Activated T-cell treated with anti-CD3 and anti-CD28 coated beads for 48 hours (primary cell): Measurements from ENCODE around the gene TP73.

ENCODE experiments used
- DNase-seq: peaks from one replicate; pipeline ENCODE4 v3.0.0-alpha.2; 2020; ENCODE audit warnings: low read depth

TP73 gene

DNA sequence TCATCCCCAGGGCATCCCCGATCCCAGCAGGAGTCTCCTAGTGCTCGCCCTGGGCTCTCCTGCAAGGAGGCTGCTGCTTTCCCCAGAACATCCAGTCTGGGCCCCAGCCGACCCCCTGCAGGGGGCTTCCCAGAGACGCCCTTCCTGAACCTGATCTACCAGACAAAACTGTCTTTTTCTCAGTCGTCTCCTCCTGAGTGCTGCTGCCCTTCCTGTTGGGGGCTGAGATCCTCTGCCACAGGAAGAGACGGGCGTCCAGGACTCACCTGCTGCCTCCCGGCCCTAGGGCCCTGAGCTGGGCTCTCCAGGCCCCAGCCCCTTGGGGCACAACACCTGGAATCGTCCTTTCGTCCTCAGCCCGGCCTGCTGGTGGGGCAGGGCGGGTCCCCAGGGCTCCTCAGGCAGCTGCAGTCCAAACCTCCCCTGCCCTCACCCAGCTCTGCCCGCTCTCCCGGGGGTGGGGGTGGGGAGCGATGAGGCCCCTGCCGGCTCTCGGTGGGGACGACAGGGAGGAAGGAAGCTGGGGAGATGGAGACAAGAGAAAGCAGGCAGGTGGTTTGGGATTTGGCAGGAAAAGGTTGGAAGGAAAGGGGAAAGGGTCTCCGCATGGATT, 36.9 kb downstream of the TP73 start:
- no peak for DNase-seq

DNA sequence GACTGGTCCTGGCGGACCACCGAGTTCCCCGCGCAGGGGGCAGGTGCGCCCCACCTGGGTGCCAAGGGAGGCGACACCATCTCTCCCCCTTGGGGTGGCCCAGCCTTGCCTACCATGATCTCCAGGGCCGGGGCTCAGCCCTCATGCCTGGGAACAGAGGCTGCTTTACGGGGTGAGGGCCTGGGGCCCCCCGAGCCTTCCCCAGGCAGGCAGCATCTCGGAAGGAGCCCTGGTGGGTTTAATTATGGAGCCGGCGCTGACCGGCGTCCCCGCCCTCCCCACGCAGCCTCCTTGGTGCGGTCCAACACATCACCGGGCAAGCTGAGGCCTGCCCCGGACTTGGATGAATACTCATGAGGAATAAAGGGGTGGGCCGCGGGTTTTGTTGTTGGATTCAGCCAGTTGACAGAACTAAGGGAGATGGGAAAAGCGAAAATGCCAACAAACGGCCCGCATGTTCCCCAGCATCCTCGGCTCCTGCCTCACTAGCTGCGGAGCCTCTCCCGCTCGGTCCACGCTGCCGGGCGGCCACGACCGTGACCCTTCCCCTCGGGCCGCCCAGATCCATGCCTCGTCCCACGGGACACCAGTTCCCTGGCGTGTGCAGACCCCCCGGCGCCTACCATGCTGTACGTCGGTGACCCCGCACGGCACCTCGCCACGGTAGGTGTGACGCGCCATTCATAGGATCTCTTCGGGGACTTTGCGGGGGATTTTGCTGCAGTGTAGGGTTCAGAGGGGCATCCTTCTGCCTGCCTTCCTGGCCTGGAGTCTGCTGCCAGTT, 38.2 kb downstream of the TP73 start:
- DNase-seq, result no peak

DNA sequence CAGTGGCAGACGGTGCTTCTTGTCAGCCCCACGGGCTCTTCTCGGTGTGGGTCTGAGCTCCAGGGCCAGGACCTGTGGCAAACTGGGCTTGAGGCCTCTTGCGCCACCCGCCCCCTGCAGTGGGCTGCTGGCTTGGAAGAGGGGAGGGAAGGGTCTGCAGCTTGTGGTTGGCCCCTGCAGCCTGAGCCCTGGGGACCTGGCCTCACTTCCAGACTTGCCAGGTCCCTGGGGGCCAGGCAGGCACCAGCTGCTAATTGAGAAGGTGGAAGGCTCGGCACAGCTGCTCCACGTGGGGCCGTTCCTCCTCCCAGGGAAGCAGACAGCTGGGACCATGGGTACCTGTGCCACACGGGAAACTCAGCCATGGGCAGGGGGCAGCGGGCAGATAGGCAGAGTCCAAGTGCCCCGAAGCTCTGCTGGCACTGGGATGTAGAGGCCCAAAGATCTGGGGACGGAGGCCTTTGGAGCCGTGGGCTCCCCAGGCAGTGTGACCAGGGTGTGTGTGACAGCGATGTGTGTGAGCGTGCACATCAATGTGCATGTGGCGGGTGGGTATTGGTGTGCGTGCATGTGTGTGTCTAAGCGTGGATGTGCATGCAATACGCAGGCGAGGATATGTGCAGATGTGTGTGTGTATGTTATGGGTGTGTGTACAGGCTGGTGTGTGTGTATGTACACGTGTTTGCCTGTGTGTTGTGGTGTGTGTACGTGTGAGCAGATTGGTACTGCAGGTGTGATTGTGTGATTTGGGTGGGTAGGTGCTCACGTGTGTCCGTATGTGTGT, 39.3 kb downstream of the TP73 start:
- DNase-seq, result no peak

DNA sequence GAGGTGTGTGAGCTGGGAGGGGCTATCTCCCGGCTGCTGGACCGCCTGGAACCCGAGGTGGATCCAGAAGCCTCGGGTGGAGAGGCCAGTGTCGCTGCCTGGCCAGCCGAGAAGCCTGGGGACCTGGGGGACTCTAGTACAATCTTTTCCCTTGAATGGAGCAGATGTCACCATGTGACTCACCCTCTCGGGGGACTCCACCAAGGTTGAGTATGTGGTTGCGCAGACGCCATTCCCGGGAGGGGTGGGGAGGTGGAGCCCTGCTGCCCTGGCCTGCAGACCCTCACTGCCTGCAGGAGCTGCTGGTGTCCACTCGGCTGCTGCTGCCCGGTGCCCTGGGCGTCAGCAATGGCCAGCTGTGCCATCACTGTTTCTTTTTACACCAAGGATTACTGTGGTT, 40.3 kb downstream of the TP73 start:
- no peak for DNase-seq

DNA sequence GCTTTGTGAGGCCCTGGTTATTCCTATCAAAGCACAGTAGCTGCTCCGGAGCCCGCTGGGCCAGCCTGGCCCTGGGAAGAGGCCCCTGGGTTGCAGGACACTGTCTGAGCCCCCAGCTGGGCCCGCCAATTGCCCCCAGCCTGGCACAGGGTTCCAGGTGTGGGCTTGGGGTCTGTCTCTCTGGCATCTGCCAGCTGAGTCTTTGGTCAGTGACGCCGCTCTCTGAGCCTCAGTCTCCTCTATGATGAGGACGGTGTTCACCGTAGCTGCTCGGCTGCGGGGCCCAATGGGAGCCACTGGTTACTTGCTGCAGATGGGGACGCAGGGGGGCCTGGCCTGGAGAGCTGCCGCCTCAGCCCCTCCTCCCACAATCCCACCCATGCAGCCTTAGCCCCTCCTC, 41.0 kb downstream of the TP73 start:
- no peak for DNase-seq

DNA sequence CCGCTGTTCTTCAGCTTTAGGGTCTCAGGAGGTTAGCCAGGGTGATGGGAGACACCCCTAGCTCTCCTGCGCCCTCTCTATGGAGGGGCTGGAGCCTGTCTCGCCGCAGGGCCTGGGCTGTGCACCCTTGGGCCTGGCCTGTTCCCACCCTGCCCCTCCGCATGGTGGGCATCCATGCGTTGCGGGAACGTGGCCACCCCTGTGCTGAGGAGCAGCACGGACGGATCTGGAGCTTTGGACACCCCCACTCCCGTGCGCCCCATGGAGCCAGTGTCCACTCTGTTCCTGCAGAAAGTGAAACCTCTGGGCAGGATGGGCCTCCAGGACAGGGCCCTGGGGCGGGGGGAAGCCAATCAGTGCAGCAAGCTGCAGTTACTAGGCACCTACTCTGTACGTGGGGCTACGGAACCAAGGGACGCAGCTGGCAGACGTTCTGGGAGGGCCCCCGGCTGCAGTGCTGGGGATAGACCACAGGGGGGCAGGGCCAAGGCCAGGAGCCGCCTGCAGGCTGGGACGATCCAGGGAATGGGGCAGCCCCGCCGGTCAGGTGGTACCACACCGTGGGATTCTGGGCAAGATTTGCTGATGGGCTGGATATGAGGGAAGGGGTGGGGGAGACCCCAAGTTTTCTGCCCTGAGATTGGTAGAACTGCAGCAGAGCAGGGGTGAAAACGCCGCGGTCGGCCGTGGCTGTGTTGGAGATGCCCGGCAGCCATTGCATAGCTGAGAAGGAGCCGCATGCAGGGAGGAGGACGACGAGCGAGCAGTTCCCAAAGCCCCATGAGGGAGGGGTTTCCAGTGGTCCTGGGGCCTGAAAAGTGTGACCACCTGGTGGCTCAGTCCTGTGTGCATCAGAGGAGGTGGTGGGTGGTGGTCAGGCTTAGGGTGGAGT, 43.3 kb downstream of the TP73 start:
- DNase-seq, result peak; percentile 19

DNA sequence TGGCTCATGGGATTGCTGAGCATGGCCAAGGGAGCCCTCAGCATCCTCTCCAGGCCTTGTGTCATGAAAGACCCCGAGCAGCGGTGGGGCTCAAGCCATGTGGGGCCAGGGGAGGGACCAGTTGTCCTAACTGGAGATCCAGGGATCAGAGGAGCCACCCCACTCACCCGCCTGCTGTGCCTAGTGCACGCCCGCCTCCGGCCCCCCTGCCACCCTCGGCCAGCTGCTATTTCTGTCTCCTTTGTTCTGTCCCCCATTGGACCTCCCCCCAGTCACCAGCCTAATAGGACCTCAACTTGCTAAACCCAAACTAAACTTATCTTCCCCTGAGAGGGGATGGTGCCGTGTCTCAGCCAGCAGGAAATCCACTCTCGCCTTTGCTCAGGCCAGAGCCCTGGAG, 44.4 kb downstream of the TP73 start:
- no peak for DNase-seq

DNA sequence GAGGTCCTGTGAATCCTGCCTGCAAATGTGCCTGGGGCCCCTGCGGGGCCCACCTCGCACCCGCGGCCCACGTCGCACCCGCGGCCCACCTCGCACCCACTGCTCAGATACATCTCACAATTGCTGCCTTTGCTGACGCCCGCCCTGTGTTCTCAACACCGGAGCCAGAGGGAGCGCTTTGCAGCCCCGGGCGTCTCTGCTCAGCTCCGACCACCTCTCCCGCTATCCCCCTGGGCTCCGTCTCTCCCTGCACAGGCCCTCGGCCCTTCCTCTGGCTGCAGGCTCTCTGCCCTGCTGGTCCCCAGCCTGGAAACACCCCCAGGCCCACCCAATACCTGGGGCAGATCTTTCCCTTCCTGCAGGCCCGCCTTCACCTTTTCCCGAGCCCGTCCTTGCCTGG, 44.8 kb downstream of the TP73 start:
- no peak for DNase-seq

DNA sequence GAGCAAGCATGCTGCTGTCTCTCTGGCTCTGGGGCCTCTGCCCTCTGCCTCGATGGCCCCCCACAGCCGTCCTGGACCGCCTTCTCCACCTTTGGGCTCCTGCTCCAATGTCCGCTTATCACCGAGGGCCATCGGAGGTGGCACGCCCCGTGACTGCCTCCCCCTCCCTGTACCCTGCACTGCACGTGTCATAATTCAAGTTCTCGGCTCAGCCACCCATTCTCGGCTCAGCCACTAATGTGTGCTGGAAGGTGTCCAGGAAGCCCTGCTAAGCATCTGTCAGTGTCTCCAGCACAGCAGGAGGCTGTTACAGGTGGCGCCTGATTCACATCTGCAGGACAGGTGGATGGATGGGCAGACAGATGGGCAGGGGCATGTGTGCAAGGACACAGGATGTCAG, 45.5 kb downstream of the TP73 start:
- no peak for DNase-seq

DNA sequence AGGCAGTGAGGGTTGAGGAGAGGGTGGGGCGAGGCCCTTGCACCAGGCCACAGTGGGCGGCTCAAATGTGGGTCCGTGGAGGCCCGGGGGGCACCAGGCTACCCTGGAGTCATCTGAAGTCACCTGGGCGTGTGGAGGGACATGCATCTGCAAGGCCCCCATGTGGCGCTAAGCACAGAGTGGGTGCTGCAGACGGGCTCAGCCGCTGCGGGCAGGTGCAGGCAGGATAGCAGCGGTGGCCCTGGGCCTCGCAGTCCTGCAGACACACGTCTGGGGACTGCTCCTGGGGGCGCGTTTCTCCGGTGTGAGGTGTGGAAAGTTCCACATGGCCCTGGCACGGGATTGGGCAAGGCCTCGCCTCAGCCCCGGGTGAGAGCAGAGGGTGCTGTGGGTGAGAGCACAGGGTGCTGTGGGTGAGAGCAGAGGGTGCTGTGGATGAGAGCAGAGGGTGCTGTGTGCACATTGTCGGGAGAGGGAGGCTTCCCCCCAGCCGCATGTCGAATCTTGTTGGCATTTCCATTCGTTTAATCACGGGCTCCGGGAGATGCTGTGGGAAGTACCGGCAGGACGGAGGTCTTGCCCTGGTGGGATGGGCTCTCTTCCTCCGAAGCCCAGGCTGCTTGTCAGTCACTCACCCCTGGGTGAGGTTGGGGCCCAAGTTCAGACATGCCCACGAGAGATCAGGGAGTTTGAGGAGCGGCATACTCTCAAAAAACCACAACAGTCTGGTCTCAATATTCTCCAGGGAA, 46.5 kb downstream of the TP73 start:
- no peak for DNase-seq

DNA sequence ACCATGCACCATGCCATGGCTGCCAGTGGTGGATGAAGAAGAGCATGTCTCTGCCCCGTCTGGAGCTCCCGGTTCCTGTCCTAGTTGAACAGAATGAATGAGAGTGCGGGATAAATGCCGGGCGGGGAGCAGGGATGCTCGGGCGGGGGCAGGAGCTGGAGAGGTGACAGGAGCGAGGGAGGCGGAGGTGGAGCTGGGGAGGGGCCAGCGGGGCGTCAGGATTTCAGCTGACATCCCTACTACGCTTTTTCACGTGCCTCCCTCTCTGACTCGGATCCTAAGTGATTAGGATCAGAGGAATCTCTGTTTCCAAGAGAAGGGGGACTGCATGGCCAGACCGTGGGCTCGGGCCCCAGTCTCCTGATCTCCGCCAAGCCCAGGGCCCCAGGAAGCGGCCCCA, 47.3 kb downstream of the TP73 start:
- DNase-seq, result no peak

DNA sequence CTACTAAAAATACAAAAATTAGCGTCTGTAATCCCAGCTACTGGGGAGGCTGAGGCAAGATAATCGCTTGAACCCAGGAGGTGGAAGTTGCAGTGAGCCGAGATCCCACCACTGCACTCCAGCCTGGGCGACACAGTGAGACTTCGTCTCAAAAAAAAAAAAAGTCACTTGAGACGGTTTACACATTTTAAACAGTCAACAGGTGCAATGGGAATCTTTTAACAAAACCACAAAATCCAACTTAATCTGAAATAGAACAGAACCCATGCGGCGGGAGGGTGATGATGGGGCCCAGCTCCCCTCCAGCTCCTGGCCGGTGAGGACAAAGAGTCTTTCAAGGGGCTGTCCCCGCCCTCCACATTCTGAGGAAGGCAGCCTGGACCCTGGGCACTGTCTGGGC, 48.3 kb downstream of the TP73 start:
- no peak for DNase-seq

DNA sequence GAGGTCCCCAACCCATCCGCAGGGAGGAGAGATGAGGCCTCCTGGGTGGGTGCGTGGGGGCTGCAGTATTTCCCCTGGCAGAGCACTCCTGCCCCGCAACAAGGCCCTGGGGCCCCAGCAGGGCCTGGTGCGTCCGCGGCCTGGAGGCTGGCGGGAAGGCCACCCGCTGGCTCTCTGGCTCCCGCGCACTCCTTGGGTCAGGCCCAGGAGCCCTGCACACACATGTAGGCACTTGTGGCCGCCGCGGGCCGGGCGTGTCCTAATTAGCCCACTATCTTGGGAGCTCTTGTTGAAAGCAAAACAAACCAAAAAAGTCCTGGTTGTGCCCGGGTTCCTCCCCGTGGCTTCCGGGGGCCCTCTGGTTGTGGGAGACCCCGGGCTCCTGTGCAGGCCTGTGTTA, 50.2 kb downstream of the TP73 start:
- DNase-seq, result no peak

DNA sequence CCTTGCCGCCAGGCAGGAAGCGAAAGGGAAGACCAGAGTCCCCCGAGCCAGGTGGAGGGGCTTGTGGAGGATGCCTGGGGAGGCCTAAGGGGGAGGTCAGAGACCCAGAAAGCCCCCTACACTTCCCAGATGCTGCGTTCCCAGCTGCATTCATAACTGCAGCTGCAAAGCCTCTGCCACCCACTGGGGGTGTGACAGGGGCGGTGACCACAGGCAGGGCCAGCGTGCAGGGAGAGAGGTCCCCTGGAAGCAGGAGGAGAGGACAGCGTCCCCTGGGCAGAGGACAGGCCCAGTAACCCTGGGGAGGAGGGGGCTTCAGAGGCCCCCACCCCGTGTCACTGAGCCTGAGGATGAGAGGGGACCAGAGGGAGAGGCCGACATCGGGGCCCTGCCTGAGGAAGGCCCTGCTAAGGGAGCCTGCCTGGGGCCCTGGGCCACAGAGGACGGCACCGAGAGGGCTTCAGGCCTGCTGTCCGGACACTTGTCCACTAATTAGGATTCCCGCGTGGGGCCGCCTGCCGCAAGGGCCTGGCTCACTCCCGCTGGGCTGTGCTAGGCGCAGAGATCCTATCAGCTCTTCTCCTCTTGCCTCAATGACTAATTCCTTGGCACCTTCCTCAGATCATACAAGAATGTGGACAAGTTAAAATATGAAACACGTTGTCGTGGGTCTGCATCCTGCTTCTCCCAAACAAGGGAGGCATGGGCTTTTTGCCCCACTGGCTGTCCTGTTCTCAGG, 50.8 kb downstream of the TP73 start:
- DNase-seq, result no peak

DNA sequence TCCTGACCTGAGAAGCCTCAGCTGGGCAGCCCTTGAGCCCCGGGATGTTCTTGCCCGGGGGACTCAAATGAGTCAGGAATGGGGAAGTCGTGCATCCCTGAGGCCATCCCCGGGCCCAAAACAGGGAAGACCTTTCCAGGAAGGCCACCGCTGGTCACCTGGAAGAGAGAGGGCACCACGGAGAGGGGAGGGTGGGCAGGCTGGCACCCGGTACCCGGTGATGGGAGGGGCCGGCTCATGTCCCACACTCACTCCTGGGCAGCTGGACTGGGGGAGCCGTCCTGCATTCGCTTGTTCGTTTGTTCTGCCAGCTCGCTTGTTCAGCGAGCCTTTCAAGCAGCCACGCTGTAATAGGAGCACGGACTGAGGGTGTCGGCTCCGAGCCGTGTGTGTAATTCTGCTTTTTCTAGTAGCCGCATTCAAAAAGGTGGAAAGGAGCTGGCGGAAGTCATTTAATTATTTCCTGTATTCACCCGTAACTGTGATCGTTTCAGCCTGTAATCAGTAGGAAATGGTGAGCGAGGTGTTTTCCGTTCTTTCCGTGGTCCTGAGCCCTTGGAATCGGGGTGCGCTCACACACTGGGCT, 51.6 kb downstream of the TP73 start:
- no peak for DNase-seq

DNA sequence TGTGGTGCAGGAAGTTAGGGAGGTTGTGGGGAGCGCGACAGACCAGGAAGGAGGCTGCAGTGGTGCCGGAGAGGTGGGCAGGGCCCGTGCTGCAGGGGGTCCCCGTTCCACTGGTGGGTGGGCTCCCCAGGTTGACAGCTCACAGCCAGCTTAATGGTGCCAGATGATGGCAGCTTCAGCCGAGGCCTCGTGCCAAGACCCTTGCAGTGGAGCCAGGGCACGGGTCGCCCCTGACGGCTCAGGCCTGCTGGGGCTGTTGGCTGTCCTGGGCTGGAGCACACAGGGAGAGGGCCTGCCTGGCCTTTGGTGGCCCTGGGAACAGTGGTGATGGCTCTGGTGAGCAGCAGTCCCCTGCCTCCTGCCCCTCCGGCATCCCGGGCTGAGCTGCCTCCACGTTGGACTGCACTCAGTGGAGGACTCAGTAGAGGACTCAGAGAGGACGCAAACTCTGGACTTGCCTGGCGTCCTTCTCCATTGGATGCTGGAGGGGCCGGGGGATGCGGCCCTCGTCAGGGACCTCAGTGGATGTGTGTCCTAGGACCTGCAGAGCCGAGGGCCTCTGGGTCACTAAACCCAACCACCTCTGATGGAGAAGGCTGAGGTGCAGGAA, 53.1 kb downstream of the TP73 start:
- DNase-seq, result no peak

DNA sequence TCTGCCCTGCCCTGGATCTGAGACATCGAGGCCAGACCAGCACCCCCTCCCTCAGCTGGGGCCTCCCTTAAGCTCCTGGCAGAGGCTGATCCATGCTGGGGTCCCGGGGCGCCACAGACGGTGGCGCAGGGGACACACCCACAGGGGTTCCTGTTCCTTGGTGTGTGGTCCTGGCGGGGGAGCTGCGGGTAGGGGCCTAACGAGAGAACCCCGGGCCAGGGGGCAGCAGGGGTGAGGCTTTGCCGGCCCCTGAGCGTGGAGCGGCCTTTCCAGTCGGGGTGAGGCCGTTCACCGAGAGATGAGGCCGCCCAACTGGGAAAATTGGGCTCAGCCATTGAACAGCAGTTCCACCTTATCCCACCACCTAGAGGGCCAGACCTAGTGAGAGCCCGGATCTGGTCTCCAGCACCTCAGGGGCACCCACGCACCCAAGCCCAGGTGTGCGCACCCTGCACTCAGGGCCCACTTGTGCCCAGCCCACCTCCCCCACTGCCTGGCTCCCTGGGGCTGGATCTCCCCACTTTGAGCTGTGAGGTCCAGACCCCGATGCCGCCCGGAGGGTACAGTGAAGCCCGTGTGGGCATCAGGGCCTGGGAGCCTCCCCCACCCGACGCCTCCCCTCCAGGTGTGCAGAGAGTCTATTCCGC, 54.5 kb downstream of the TP73 start:
- no peak for DNase-seq

DNA sequence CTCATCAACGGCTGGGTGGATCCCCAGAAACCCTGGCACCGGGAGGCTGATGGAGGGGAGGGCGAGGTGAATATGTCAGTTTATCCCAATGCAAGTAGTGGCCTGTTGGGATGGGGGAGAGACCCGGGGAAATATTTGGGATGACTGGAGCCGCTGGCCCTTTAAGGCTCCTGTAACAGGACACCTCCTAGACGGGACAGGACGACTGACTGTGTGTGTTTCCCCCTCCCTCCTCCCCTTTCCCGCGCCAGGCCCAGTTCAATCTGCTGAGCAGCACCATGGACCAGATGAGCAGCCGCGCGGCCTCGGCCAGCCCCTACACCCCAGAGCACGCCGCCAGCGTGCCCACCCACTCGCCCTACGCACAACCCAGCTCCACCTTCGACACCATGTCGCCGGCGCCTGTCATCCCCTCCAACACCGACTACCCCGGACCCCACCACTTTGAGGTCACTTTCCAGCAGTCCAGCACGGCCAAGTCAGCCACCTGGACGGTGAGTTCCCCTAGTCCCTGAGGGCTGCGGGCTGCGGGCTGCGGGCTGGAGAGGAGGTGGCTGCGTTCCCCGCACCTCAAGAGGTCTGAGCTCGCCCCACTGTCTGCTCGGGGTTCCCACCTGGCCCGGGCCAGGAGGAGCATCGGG, 55.1 kb downstream of the TP73 start:
- DNase-seq, result no peak

DNA sequence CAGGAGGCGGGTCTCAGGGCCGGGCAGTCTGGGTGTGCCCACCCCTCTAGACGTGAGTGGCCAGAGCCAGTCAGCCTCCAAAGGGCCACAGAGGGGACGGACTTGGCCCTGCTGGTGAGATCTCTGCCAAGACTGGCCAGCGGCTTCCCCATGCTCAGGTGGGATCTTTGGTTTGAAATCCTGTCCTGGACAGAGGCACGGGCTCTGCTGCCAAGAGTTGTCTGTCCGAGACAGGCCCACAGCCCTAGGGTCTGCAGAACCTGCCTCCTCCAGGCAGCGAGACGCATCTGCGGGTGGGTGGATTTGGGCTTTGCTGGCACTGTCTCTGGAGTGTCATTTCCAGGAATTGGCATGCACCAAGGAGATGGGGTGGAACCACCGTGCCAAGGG, 55.6 kb downstream of the TP73 start:
- DNase-seq, result no peak
